ENCODE measurements around the gene MERTK.
A peak's percentile ranks its signal among the peaks of the same experiment; 100 is the strongest.
"Not testable (repeated sequence)": the region's sequence is repeated elsewhere in the genome, so short reads cannot be mapped to it uniquely, and the experiment has no call there.

The MERTK gene

DNA sequence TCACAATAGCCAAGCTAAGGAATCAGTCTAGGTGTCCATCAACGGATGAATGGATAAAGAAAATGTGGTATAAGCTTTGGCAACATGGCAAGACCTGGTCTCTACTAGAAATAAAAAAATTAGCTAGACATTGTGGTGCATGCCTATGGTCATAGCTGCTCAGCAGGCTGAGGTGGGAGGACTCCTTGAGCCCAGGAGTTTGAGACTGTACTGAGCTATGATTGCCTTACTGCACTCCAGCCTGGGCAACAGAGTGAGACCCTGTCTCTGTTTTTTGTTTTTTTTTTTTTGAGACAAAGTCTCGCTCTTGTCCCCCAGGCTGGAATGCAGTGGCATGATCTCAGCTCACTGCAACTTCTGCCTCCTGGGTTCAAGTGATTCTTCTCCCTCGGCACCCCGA is 11.6 kb downstream of the MERTK start:
- not testable (repeated sequence) for DNase-seq (ENCODE audit: low read depth in 2 of 2)

DNA sequence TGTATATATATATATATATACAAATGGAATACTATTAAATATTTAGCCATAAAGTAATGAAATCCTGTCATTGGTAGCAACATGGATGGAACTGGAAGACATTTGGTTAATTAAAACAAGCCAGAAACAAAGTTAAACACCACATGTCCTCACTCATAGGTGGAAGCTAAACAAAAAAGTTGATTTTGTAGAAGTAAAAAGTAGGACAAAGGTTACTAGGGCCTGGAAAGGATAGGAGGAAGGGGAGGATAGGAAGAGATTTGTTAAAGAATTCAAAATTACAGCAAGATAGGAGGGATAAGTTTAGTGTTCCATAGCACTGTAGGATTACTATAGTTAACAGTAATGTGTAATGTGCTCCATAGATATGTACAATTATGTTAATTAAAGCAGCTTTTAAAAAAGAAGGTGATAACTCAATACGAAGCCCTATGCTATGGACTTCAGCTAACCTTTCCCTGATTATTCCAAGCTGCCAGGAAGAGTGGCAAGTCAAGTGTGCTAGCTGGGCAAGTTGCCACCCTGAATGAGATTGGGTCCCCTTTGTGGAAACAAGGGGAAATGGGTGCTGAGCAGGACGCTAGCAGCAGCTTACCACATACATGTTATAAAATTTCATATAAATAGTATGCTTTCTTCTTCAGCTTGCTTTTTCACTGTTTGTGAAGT is 12.3 kb downstream of the MERTK start:
- DNase-seq (ENCODE audit: low read depth in 2 of 2): no peak

DNA sequence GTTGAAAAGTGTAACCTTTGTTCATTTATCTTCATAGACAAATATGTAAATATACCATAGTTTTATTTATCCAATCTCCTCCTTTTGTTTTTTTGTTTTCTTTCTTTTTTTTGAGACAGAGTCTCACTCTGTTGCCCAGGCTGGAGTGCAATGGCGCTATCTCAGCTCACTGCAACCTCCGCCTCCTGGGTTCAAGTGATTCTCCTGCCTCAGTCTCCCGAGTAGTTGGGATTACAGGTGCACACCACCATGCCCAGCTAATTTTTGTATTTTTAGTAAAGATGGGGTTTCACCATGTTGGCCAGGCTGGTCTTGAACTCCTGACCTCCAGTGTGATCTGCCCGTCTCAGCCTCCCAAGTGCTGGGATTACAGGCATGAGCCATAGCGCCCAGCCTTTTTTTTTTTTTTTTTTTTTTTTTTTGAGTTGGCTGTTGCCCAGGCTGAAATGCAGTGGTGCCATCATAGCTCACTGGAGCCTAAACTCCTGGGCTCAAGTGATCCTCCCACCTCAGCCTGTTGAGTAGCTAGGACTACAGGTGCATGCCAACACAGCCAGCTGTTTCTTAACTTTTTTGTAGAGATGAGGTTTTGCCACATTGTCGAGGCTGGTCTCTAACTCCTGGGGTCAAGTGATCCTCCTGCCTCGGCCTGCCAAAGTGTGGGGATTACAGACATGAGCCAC is 13.0 kb downstream of the MERTK start:
- DNase-seq (ENCODE audit: low read depth in 2 of 2): not testable (repeated sequence)

DNA sequence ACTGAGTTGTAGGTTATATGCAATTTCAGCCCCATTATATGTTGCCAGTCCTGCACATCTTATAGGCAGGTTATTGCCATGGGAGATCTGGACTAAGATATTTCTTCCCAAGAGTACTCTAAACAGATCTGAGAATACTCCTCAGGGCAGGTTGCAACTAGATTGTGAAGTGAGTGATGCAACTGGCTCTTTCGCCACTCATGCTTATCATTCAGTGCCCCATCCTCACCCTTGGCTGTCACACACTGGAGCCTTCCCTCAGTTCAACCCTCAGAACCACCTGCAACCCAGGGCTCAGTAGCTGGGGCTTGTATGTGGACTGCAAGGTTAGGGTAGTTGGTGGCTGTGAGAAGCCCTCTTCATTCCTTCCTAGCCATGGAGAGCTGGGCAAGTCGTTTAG is 14.1 kb downstream of the MERTK start:
- no peak for DNase-seq (ENCODE audit: low read depth in 2 of 2)

DNA sequence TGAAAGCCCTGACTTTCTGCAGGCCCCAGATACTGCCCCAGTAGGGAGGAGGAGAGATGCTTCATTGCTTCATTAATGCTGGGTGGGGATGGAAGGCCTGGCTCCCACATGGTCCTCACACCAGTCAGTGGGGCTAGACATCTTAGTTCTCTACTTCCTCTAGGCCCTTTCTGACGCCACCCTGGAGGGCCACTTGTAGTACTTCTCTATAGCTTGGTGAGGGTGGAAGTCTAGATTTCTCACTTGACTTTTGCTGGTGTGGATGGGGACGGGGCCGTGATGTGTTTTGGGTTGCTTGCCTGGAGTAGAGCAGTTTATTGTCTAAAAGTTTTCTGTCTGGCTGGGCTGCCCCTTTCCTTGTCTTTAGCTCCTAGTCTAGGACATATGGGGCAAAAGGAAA is 18.7 kb downstream of the MERTK start:
- DNase-seq (ENCODE audit: low read depth in 2 of 2): no peak

DNA sequence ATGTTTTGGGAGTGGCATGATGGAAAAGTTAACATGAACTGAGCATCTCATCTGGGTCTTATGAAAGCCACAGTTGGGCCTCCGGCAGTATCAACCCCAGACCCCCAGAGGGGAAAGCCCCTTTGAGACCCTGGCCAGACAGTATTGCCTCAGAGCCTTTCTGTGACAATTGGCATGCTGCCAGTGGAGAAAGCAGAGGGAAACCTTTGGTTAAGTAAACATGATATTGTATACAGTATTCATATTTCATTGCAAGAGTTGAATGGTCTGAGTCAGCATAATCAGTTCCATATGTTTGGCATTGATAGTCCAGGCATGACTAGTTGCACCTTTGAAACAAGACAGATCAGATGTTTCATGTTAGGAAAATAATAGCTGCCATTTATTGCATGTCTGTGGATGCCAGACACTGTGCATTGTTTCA is 20.0 kb downstream of the MERTK start:
- DNase-seq (ENCODE audit: low read depth in 2 of 2): no peak

DNA sequence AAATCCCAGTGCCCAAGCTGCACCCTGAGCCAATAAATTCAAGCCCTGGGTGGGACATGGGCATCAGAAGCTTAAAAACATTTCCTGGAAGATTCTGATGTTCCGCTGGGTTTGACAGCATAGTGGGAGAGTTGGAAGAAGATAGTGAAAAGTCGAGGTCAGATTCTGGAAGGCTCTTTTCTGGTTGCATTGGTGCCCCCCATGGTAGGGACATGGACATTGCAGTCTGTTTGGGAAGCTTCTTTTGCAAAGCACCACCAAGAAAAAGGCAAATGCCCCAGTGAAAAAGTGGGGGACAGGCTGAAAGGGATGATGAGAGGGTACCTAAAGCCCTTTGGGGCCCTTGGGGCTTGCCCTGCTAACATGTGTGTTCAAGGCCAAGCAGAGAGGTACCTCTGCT is 21.0 kb downstream of the MERTK start:
- no peak for DNase-seq (ENCODE audit: low read depth in 2 of 2)

DNA sequence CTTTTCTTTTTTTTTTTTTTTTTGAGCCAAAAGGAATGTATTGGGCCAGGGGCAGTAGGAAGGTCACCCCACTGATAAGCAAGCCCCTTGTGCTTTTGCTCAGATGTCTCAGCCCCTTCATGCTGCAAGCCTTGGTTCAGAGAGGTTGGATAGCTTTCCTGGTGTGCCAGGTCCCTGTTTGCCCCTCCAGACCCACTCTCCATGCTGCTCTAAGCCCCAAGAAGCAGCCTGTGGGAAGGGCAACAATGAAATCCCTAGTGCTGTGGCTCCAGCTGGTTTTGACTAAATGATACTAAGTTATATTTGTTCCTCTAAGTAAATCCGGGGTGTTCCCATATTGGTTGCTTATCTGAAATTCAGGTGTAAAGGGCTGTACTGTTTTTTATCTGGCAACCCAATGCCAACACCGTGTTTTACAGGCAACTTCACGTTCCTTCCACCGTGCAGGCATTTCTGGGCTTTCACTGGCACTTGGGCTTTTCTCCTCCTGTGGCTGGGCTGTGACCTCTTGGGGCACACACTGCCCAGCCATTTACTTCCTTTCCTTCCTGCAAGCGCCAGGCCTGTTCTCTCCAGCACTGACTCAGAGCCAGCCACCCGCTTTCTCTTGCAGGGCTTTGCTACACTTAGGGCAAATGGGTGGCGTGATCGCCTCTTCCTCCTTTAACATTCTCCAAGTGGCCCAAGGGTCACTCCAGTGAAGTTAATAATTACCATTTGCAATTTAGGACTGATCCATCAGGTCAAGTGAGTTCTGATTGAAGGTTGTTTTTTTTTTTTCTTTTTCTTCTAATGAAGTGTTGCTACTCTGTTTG is 21.6 kb downstream of the MERTK start:
- no peak for DNase-seq (ENCODE audit: low read depth in 2 of 2)

DNA sequence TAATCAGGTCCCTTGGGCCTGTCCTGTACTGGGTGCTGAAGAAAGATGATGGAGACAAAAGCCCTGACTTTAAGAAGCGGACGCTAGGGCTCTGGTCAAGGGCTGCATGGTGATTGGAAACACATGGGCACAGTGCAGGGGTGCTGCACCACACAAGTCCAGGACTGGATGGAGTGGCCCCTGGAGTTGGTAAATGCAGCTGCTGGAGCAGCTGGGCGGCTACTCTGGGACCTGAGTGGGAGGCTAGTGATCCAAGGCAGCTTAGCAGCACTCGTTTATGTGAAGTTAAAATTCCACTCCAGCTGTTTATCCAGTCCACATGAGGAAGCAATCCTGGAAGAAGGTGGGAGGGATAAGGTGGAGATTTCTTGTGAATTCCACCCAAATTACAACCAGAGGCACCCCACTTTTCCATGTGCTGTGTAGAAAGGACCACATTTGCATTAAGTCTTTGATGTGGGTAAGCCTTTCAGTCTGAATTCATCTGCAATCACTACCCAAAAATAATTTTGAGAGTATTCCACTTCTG is 24.9 kb downstream of the MERTK start:
- no peak for DNase-seq (ENCODE audit: low read depth in 2 of 2)

DNA sequence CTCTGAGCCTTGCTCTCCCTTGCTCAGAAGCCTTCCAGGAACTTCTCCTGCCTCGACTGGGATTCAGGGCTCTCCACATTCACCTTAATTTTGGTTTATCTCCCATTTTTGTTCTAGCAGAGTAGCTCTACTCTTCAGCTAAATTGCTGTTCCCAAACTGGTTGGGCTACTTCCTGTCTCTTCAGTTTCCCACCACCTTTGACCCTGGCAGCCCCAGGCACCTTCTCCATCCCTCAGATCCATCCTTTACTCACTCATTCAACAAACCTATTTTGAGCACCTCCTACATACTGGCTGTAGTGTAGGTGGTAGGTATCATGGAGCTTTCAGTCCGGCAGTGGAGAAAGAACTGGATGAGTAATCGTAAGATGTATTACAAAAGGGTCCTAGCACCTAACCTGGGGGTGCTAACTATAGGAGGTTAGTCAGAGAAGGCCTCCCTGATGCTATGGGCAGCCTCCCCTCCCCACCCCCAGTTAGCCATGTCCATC is 26.3 kb downstream of the MERTK start:
- DNase-seq (ENCODE audit: low read depth in 2 of 2): no peak

DNA sequence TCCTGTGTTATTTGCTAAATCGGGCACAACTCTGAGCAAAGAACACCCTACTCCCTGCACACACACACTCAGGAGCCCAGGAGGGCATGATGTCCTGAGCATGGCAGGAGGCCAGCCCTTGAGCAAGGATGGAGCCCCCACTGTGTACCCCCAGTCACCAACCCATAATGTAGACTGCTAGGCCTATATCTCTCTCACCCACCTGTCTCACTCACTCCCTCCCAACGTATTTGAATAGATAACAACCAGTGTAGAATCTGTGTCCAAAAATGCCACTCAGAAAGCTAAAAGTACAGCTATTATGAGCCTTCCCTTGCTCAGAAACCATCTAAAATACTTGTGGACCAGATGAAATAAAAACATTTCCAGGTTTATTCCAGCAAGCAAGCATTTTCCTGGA is 29.3 kb downstream of the MERTK start:
- no peak for DNase-seq (ENCODE audit: low read depth in 2 of 2)

DNA sequence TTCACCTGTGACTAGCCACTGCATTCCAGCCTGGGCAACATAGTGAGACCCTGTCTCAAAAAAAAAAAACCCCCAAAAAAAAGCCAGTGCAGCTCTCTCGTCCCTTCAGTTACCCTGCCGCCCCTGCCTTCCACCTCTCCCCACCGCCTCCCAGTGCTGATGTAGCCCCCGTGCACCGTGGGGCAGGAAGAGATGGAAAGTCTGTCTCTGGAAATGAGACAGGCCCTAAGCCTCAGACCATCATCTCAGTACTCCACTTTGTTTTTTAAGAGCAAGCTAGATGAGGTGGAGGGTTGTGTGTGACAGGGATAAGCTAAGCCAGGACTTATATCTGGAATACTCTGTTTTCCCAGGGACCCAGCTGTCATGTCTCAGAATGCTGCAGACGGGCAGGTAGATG is 32.0 kb downstream of the MERTK start:
- DNase-seq (ENCODE audit: low read depth in 2 of 2): no peak

DNA sequence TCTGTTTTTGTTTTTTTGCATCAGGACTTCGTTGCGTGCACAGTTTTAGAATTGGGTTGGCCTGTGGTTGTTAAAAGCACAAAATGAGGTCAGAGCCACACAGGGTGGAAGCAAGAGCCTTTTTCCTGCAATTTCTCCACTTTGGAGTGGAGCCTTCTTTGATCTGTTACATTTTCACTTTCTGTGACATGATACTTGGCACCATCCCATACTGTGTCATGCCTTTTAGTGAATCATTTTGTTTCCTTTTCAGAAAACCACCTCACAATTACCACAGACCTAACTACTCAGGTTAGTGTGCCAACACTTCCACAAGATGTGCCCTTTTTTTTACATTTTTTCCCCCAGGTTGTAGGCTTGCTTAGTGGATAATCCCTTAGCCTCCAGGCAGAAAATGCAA is 32.5 kb downstream of the MERTK start:
- DNase-seq (ENCODE audit: low read depth in 2 of 2): peak in 1 of 2 experiments; percentile 4

DNA sequence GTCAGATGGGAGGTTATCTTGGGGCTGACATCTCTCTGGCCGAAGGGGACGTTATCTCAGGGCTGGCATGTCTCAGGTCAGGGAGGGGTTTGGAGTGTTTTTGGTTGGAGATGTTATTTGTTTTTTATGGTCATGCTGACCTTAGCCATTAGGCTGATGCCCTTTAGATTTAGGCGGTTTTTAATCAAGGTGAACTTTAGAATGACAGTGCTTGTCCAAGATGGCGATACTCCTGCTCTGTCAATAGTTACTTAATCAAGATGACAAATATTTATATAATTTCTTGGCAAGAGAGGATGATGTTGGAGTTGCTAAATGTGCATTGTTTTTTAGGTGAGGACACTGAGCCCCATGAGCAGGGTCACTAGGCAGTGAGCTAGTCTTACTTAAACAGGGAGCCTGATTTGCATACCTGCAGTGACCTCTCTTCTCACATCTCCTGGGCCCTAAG is 34.5 kb downstream of the MERTK start:
- no peak for DNase-seq (ENCODE audit: low read depth in 2 of 2)

DNA sequence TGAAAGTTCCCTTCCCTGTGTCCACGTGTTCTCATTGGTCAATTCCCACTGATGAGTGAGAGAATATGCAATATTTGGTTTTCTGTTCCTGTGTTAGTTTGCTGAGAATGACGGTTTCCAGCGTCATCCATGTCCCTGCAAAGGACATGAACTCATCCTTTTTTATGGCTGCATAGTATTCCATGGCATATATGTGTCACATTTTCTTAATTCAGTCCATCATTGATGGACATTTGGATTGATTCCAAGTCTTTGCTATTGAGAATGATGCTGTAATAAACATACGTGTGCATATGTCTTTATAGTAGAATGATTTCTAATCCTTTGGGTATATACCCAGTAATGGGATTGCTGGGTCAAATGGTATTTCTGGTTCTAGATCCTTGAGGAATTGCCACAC is 35.5 kb downstream of the MERTK start:
- not testable (repeated sequence) for DNase-seq (ENCODE audit: low read depth in 2 of 2)

DNA sequence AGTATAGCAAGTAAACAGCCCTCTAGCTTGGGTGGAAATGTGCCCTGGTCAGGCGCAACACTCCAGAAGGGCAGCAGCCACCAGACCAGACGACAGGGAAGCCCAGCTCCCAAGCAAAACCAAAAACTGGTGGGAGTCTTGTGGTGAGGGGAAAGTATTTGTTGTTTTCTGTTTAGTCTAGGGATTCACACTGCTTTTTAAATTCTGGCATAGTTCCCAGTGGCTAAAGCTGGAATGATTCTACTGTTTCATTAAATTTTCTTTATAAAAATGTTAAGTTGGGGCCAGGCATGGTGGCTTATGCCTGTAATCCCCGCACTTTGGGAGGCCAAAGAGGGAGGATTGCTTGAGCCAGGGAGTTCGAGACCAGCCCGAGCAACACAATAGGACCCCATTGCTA is 38.5 kb downstream of the MERTK start:
- no peak for DNase-seq (ENCODE audit: low read depth in 2 of 2)

DNA sequence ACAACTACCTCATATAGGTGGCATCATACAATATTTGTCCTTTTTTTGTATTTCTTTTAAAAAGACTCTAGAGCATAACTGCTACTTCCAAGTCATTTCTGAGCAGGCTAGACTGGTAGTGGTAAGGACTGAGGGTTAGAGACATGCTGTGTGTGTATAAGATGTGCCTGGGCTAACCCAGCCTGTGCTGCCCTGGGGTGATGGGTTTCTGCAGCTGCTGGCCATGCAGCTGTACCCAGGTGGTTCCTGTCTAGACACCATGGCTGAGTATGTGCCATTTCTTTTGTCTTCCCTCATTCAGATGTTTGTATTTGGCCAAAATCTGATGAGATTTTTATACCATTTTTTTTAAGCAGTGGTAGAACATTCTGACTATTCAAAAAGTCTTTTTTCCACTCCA is 40.0 kb downstream of the MERTK start:
- no peak for DNase-seq (ENCODE audit: low read depth in 2 of 2)

DNA sequence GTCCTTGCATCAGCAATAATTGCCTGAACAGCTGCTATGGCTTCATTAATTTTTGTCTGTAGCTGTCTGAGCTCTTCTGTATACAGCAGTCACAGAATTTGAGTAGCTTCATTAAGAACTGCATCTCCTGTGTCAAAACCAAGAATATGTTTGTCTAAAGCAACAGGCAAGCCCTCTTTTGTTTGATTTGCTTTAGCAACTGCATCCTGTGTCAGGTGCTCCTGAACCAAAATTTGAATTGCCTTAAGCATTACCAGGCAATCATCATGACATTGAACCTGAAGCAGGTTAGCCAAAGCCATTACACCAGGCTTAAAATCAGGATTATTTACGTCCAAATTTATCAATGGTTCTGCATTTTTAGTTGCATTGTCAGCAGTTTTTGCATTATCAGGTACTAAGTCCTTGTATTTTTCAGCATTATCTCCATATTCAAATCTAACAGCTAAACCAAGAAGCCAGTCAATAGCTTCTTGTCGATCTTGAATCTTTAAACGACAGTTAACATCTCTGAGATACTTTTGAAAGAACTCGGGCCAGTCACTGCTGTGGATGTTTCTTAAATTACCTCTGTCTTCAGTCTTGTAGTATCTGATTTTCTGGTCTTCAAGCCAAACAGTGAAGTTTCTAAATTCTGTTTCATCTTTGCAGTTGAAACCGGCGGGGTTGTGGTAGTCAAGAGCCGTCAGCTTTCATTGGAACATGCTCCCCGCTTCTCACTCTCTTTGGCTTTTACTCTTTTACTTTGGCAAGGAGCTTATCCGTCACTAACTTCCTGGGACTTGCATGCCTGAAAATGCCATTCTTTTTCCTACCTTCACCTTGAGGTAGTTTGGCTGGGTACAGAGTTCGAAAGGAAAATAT is 42.2 kb downstream of the MERTK start:
- DNase-seq (ENCODE audit: low read depth in 2 of 2): no peak

DNA sequence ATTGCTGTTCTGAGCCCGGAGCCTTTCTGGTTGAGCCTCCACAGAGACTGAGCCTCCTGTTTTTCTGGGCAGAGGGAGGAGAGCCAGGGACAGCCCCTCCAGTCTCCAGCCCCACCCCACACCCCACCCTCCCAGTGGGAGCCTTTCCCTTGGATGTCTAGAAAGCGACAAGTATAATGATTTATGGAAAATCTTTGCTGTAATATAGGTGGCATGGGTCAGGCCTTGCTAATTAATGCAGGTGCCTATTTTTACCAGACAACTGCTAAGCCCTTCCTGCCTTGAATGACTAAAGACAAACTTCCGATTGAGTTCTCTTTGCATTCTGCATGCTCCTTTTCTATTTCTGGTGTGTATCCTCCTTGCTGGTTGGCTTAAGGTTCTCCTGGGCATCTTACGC is 43.1 kb downstream of the MERTK start:
- no peak for DNase-seq (ENCODE audit: low read depth in 2 of 2)

DNA sequence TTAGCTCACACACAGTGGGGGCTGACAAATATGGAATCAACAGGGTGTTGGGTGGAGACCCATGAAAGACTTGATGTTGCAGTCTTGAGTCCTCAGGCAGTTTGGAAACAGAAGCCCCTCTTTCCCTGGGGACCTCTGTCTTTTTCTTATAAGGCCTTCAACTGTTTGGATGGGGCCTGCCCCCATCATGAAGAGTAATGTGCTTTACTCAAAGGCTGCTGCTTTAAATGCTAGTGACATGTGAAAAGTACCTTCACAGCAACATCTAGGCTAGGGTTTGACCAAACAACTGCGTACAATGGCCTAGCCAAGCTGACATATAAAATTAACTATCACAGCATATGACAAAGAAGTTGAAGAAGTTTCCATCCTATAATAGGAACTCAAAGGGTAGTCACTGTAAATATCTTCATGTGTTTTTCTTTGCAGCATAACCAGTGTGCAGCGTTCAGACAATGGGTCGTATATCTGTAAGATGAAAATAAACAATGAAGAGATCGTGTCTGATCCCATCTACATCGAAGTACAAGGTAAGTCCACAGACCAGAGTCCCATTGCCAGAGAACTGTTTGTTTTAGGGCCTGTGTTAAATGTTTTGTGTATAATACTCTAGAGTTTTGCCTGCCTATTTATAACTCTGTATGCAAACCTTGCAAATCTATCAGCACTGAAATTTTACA is 46.3 kb downstream of the MERTK start:
- DNase-seq (ENCODE audit: low read depth in 2 of 2): no peak

Data from stimulated activated CD4-positive, alpha-beta T cell treated with anti-CD3 and anti-CD28 coated beads, Interleukin-12 subunit alpha, Interleukin-12 subunit beta, amount 100 ng/mL, for 24 hours (primary cell).